NT2/D1 (cell line): ENCODE data around the gene ELP5.

ENCODE experiments used
- DNase-seq: peaks from one replicate; pipeline ENCODE4 v3.0.0-alpha.2; 2011; ENCODE audit warnings: low read depth, low spot score
- H3K27me3 ChIP-seq: 2 replicates; pipeline ENCODE4 v1.6.0; 2011; ENCODE audit warnings: mild to moderate bottlenecking; ENCODE audit not compliant: insufficient read length, insufficient read depth
- H3K36me3 ChIP-seq: 2 replicates; pipeline ENCODE4 v1.6.1; 2011; ENCODE audit warnings: mild to moderate bottlenecking, low read length, mixed read lengths; ENCODE audit not compliant: insufficient read depth, insufficient read length
- H3K4me1 ChIP-seq: 2 replicates; pipeline ENCODE4 v1.5.1; 2011; ENCODE audit not compliant: insufficient read depth, insufficient read length
- H3K4me3 ChIP-seq: 2 replicates; pipeline ENCODE4 v1.5.1; 2011; ENCODE audit warnings: low read depth; ENCODE audit not compliant: insufficient read length
- H3K9ac ChIP-seq: 2 replicates; pipeline ENCODE4 v1.6.0; 2011; ENCODE audit warnings: low read depth; ENCODE audit not compliant: insufficient read length
- H3K9me3 ChIP-seq: 2 replicates; pipeline ENCODE4 v1.5.1; 2011; ENCODE audit warnings: mild to moderate bottlenecking, low read length; ENCODE audit not compliant: insufficient read depth
- SUZ12 ChIP-seq: IDR thresholded peaks from 2 replicates; pipeline ENCODE4 v1.6.1; 2011; ENCODE audit not compliant: insufficient read length, insufficient read depth; ENCODE audit errors: extremely low read depth
- YY1 ChIP-seq: IDR thresholded peaks from 2 replicates; pipeline ENCODE4 v1.6.1; 2011; ENCODE audit not compliant: insufficient read length, insufficient read depth
- ZNF274 ChIP-seq: IDR thresholded peaks from 2 replicates; pipeline ENCODE4 v1.6.1; 2011; ENCODE audit warnings: mild to moderate bottlenecking, low read depth, low read length

ELP5 gene

DNA sequence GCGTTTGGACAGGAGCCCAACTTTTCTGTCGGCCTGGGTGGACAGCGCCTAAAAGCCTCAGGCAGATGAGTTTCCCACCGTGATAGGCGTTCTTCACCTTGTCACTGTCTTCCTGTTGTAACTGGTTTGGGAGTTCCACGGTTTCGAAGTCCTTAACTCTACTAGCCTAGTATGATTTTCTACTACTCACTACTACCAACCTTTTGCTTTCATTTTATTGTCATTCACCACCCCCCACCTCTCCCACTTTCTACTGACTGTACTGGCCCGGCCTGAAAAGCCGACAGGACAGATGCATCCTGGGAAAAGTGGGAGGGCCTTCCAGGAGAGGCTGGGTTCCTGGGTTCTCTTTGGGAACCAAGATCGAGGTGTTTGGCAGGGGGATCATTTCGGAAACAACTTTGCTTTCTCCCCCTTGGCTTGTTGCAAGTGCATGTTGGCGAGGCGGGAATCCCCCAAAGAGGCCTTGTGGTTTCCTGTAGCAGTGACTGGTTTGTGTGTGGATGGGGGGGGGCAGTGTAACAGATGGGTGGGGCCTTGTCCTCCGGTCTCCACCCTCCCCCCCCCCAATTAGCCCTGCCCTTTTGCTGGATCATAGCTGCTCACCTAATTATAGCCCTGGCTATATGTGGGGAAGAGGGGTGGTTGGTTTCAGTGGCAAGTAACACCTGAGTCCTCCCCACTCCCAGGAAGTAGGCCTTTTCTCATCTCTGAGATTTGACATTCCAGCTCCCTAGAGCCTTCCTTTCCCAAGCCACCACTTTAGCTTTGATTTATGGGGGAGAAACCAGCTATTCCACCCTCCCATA is 56.8 kb downstream of the ELP5 start:
- Histone ChIP-seq H3K9ac (peak overlapping the region; percentile 96), H3K4me3 (peak overlapping the region; percentile 94), H3K36me3 (peaks cover 52% of the 10 kb centered on the region), H3K27me3 (no peaks in the 10 kb centered on the region), H3K9me3 (no peaks in the 10 kb centered on the region), H3K4me1 (peaks cover 10% of the 10 kb centered on the region)
- no peak for DNase-seq
- TF ChIP-seq YY1 (no peak), SUZ12 (no peak), ZNF274 (no peak)
